NCI-H2029 (cell line): ENCODE data around the gene PRKG1.

Experiments
- DNase-seq: peaks from one replicate; lab custom pipeline; 2025; lab: John Stamatoyannopoulos, UW

Gene PRKG1

GRCh38 chr10:51074238-51075028 lies at the start of gene PRKG1:
PRKG1 (plus strand) TSS chr10:51074487.
- DNase-seq = no peak

- DNase-seq = no peak
Observed at GRCh38 chr10:51028420-51028819, 45.9 kb upstream of the PRKG1 start.

GRCh38 chr10:51029172-51029641 lies 45.1 kb upstream of the PRKG1 start:
- no peak for DNase-seq

GRCh38 chr10:51030480-51030879 lies 43.8 kb upstream of the PRKG1 start:
- no peak for DNase-seq

GRCh38 chr10:51031950-51032349 lies 42.3 kb upstream of the PRKG1 start:
- DNase-seq = no peak

- DNase-seq = no peak
Observed at GRCh38 chr10:51034769-51035168, 39.5 kb upstream of the PRKG1 start.

- DNase-seq = no peak
Observed at GRCh38 chr10:51035344-51035743, 38.9 kb upstream of the PRKG1 start.

- DNase-seq = no peak
Observed at GRCh38 chr10:51045871-51046270, 28.4 kb upstream of the PRKG1 start.

- DNase-seq = no peak
Observed at GRCh38 chr10:51046654-51047053, 27.6 kb upstream of the PRKG1 start.

GRCh38 chr10:51047857-51048256 lies 26.4 kb upstream of the PRKG1 start:
- DNase-seq = no peak

GRCh38 chr10:51048792-51049191 lies 25.5 kb upstream of the PRKG1 start:
- DNase-seq = no peak

- DNase-seq = no peak
Observed at GRCh38 chr10:51052163-51052562, 22.1 kb upstream of the PRKG1 start.

- no peak for DNase-seq
Observed at GRCh38 chr10:51057925-51058324, 16.4 kb upstream of the PRKG1 start.

GRCh38 chr10:51063166-51063565 lies 11.1 kb upstream of the PRKG1 start:
- no peak for DNase-seq

- DNase-seq = no peak
Observed at GRCh38 chr10:51063659-51064535, 10.4 kb upstream of the PRKG1 start.

GRCh38 chr10:51066231-51066630 lies 8.1 kb upstream of the PRKG1 start:
- no peak for DNase-seq

GRCh38 chr10:51072210-51072609 lies 2.1 kb upstream of the PRKG1 start:
- no peak for DNase-seq

- DNase-seq = no peak
Observed at GRCh38 chr10:51072921-51073434, 1.3 kb upstream of the PRKG1 start.

- no peak for DNase-seq
Observed at GRCh38 chr10:51073453-51074237, 642 bp upstream of the PRKG1 start.

- DNase-seq = no peak
Observed at GRCh38 chr10:51075043-51075872, 971 bp downstream of the PRKG1 start.

- no peak for DNase-seq
Observed at GRCh38 chr10:51075873-51076229, 1.6 kb downstream of the PRKG1 start.
